ENCODE results near the gene CCND3.

CCND3 gene

GRCh38 chr6:41922154-41922553 lies 19.5 kb downstream of the CCND3 start:
- H3K4me3 ChIP-seq (ENCODE audit: low read depth, low read length) = peak overlapping the region; percentile 90
- no peak for TF ChIP-seq CTCF (IDR thresholded peaks at IDR 0.05; ENCODE audit: low read depth, low read length)
- no peak for TF ChIP-seq POLR2A (IDR thresholded peaks at IDR 0.05; ENCODE audit: extremely low read depth, insufficient read length)
- TF ChIP-seq, protein P1, sequence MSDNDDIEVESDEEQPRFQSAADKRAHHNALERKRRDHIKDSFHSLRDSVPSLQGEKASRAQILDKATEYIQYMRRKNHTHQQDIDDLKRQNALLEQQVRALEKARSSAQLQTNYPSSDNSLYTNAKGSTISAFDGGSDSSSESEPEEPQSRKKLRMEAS (IDR thresholded peaks at IDR 0.05; ENCODE audit: low read depth, low read length) = no peak
- TF ChIP-seq MYC (IDR thresholded peaks at IDR 0.05; ENCODE audit: low read depth, low read length) = no peak
- DNase-seq (ENCODE audit: low read depth) = no peak

- DNase-seq (ENCODE audit: low read depth) = no peak
- TF ChIP-seq POLR2A (IDR thresholded peaks at IDR 0.05; ENCODE audit: extremely low read depth, insufficient read length) (no peak), MYC (IDR thresholded peaks at IDR 0.05; ENCODE audit: low read depth, low read length) (no peak), CTCF (IDR thresholded peaks at IDR 0.05; ENCODE audit: low read depth, low read length) (no peak)
- TF ChIP-seq, protein P1 (IDR thresholded peaks at IDR 0.05; ENCODE audit: low read depth, low read length) = no peak
- peak overlapping the region; percentile 90 for H3K4me3 ChIP-seq (ENCODE audit: low read depth, low read length)
These were observed 20.0 kb downstream of the CCND3 start for GRCh38 chr6:41921712-41921998.

- TF ChIP-seq CTCF (IDR thresholded peaks at IDR 0.05; ENCODE audit: low read depth, low read length) = peak; percentile 80
- TF ChIP-seq MYC (IDR thresholded peaks at IDR 0.05; ENCODE audit: low read depth, low read length) = peak; percentile 96
- TF ChIP-seq POLR2A (IDR thresholded peaks at IDR 0.05; ENCODE audit: extremely low read depth, insufficient read length) = peak; percentile 47
- TF ChIP-seq, protein P1 (IDR thresholded peaks at IDR 0.05; ENCODE audit: low read depth, low read length) = peak; percentile 93
- H3K4me3 ChIP-seq (ENCODE audit: low read depth, low read length) = peak within 1 kb of the TSS; percentile 90
- DNase-seq (ENCODE audit: low read depth) = peak; percentile 99
These were observed 20.5 kb downstream of the CCND3 start, which contains the start of the genes BYSL and MED20 for GRCh38 chr6:41920921-41921711. Gene BYSL (plus strand): TSS chr6:41921499. CDS start chr6:41921563, 64 bp downstream. Gene MED20 (minus strand): TSS chr6:41921139. CDS start chr6:41921018, 121 bp downstream.

DNA sequence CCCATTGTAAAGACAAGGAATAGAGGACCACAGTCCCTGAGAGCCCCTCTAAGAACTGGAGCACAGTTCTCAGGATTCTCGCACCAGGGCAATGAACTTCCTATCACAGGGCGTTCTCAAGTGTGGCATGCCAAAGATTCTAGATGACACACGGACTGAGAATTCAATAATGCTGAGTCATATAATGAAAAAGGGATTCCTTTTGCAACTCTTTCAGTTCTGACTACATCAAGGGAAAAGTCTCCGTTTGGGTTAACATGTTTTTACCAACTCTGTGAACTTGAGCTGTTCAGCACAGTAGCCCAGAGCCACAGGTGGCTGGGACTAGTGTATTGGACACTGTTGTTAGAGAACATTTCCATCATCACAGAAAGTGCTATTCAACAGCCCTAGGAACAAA lies 24.1 kb downstream of the CCND3 start:
- no peak for DNase-seq (ENCODE audit: low read depth)
- H3K4me3 ChIP-seq (ENCODE audit: low read depth, low read length) = no peak overlapping the region
- no peak for TF ChIP-seq CTCF (IDR thresholded peaks at IDR 0.05; ENCODE audit: low read depth, low read length)
- TF ChIP-seq, protein P1 (IDR thresholded peaks at IDR 0.05; ENCODE audit: low read depth, low read length) = no peak
- no peak for TF ChIP-seq POLR2A (IDR thresholded peaks at IDR 0.05; ENCODE audit: extremely low read depth, insufficient read length)
- TF ChIP-seq MYC (IDR thresholded peaks at IDR 0.05; ENCODE audit: low read depth, low read length) = no peak

- DNase-seq (ENCODE audit: low read depth) = no peak
- TF ChIP-seq POLR2A (IDR thresholded peaks at IDR 0.05; ENCODE audit: extremely low read depth, insufficient read length) = no peak
- TF ChIP-seq MYC (IDR thresholded peaks at IDR 0.05; ENCODE audit: low read depth, low read length) = no peak
- TF ChIP-seq CTCF (IDR thresholded peaks at IDR 0.05; ENCODE audit: low read depth, low read length) = no peak
- H3K4me3 ChIP-seq (ENCODE audit: low read depth, low read length) = no peak overlapping the region
These were observed 26.6 kb downstream of the CCND3 start for GRCh38 chr6:41914869-41915530.

Measured in NB4 (cell line).